Body of pancreas (tissue), 4 donors: ENCODE measurements around the gene FRMD5. TPM values are rescaled to one million over a fixed set of nuclear protein-coding genes. Genes with fewer than 3 reads are reported as not detected.
A peak's percentile ranks its signal among the peaks of the same experiment; 100 is the strongest.

ENCODE experiments used
- ATAC-seq: fragments of 150-250 bp; one replicate; pipeline ENCODE4 v1.9.1; 2016
- DNase-seq, 4 donors: peaks; one replicate each; pipeline ENCODE4 v3.0.0-alpha.2; 2019
- H3K27ac ChIP-seq, 4 donors: fragments of 200-600 bp; sonication (generic); 1 replicate in 3 of 4; 2 replicates in 1 of 4; pipeline versions ENCODE4 v1.5.1 to v1.6.1; 2016 to 2019; ENCODE audit warnings: mild to moderate bottlenecking in 1 of 4, mixed read lengths in 1 of 4, moderate library complexity in 1 of 4
- H3K27me3 ChIP-seq, 2 donors: fragments of 200-600 bp; sonication (generic); one replicate each; pipeline ENCODE4 v1.6.0; 2016; ENCODE audit warnings: mild to moderate bottlenecking in 1 of 2
- H3K36me3 ChIP-seq, 2 donors: fragments of 200-600 bp; sonication (generic); replicated peaks in 1 of 2; 2 replicates each; pipeline ENCODE4 v1.5.1; 2016; ENCODE audit warnings: low read depth in 2 of 2; ENCODE audit not compliant: insufficient read depth in 1 of 2
- H3K4me1 ChIP-seq: fragments of 200-600 bp; sonication (generic); one replicate; pipeline ENCODE4 v1.6.0; 2016
- H3K4me3 ChIP-seq, 2 donors: fragments of 200-600 bp; sonication (generic); 1 replicate in 1 of 2; 2 replicates in 1 of 2; pipeline ENCODE4 v1.5.1; 2016 to 2019
- H3K9me3 ChIP-seq, 3 donors: fragments of 200-600 bp; sonication (generic); 1 replicate in 2 of 3; 2 replicates in 1 of 3; pipeline ENCODE4 v1.5.1; 2016
- CTCF ChIP-seq, 7 experiments: fragments of 450-650 bp in 4 of 7; fragments of 200-600 bp in 3 of 7; sonication (generic) in 3 of 7; IDR thresholded peaks; one replicate each; pipeline ENCODE4 v1.5.1; 2016 to 2019; ENCODE audit warnings: antibody characterized with exemption in 7 of 7
- POLR2A ChIP-seq, 3 donors: fragments of 450-650 bp; IDR thresholded peaks; one replicate each; pipeline ENCODE4 v1.6.1; 2016; ENCODE audit warnings: antibody characterized with exemption in 3 of 3, mild to moderate bottlenecking in 2 of 3
- WGBS, 2 donors: methylation state at CpG; one replicate each; pipeline ENCODE4 v1.1.5; 2017; 5-methylcytosine and 5-hydroxymethylcytosine counted together
- intact Hi-C: fragments of 100-400 bp; cut with DNase I; formaldehyde crosslinking; loops from one replicate; pipeline ENCODE4 v1.15.1; 2023
- total RNA-seq, 2 donors: library from RNA; depleted of rRNA; stranded (reverse); fragments of >200 nt; gene quantifications; one replicate each; pipeline ENCODE4 v1.1.0, GENCODE V29; 2016

FRMD5 gene
- total RNA-seq, 2 donors from 2014 or later: 1.3 TPM; not detected in 1

- Histone ChIP-seq H3K4me3 (no peak overlapping the region), H3K27me3 (no peaks in the 10 kb centered on the region), H3K36me3 (no peaks in the 10 kb centered on the region), H3K9me3 (no peaks in the 10 kb centered on the region), H3K27ac (no peak overlapping the region), H3K4me1 (no peaks in the 10 kb centered on the region)
- TF ChIP-seq POLR2A (IDR thresholded peaks at IDR 0.05): no peak
- TF ChIP-seq CTCF (IDR thresholded peaks at IDR 0.05): no peak
- intact Hi-C loops: loop anchor here (10.0 kb wide), 1 partner anchor 186 kb away; no protein-coding TSS in a partner anchor
- no peak for ATAC-seq
- DNase-seq: no peak
- 93 to 94% methylated on average over 2 of the region's 2 CpGs for WGBS, 2 donors
These were observed 316.6 kb downstream of the FRMD5 start for GRCh38 chr15:43878446-43878845.

GRCh38 chr15:43877371-43877770 lies 317.7 kb downstream of the FRMD5 start:
- TF ChIP-seq POLR2A (IDR thresholded peaks at IDR 0.05): no peak
- TF ChIP-seq CTCF (IDR thresholded peaks at IDR 0.05): no peak
- WGBS, 2 donors: 72 to 88% methylated on average over 4 of the region's 4 CpGs
- H3K4me3 ChIP-seq: no peak overlapping the region

GRCh38 chr15:43876872-43877271 lies 318.2 kb downstream of the FRMD5 start:
- no peaks in the 10 kb centered on the region for H3K27me3 ChIP-seq
- H3K9me3 ChIP-seq: no peaks in the 10 kb centered on the region
- DNase-seq (no peak), ATAC-seq (no peak)
- intact Hi-C loops: loop anchor here (10.0 kb wide), 1 partner anchor 188 kb away; no protein-coding TSS in a partner anchor
- H3K4me3 ChIP-seq: no peak overlapping the region
- TF ChIP-seq CTCF (IDR thresholded peaks at IDR 0.05): no peak
- TF ChIP-seq POLR2A (IDR thresholded peaks at IDR 0.05): no peak
- H3K4me1 ChIP-seq: no peaks in the 10 kb centered on the region
- no peak overlapping the region for H3K27ac ChIP-seq
- H3K36me3 ChIP-seq: no peaks in the 10 kb centered on the region
- 86 to 100% methylated on average over 3 of the region's 3 CpGs for WGBS, 2 donors

More at GRCh38 chr15:43877371-43877770, 317.7 kb downstream of the FRMD5 start:
- Histone ChIP-seq H3K9me3 (no peaks in the 10 kb centered on the region), H3K36me3 (no peaks in the 10 kb centered on the region), H3K27ac (no peak overlapping the region), H3K27me3 (no peaks in the 10 kb centered on the region), H3K4me1 (no peaks in the 10 kb centered on the region)
- intact Hi-C loops: loop anchor here (10.0 kb wide), 1 partner anchor 187 kb away; no protein-coding TSS in a partner anchor
- ATAC-seq (no peak), DNase-seq (no peak)

GRCh38 chr15:43873651-43874050 lies 321.4 kb downstream of the FRMD5 start:
- Histone ChIP-seq H3K27ac (no peak overlapping the region), H3K4me3 (no peak overlapping the region), H3K4me1 (no peaks in the 10 kb centered on the region), H3K36me3 (no peaks in the 10 kb centered on the region), H3K27me3 (no peaks in the 10 kb centered on the region), H3K9me3 (no peaks in the 10 kb centered on the region)
- intact Hi-C loops: loop anchor here (10.0 kb wide), 1 partner anchor 191 kb away; no protein-coding TSS in a partner anchor
- ATAC-seq (no peak), DNase-seq (no peak)
- TF ChIP-seq POLR2A (IDR thresholded peaks at IDR 0.05) (no peak), CTCF (IDR thresholded peaks at IDR 0.05) (no peak)
- WGBS, 2 donors: 79 to 87% methylated on average over 10 of the region's 10 CpGs

- Histone ChIP-seq H3K4me3 (no peak overlapping the region), H3K27ac (no peak overlapping the region), H3K36me3 (no peaks in the 10 kb centered on the region), H3K27me3 (no peaks in the 10 kb centered on the region), H3K9me3 (no peaks in the 10 kb centered on the region), H3K4me1 (no peaks in the 10 kb centered on the region)
- DNase-seq: peak; percentile 47 to 72 (median 58)
- intact Hi-C loops: loop anchor here (10.0 kb wide), 1 partner anchor 192 kb away; no protein-coding TSS in a partner anchor
- TF ChIP-seq CTCF (IDR thresholded peaks at IDR 0.05): peak; percentile 7 to 64 (median 44)
- no peak for TF ChIP-seq POLR2A (IDR thresholded peaks at IDR 0.05)
- peak; percentile 45 for ATAC-seq
- WGBS, 2 donors: 53 to 56% methylated on average over 5 to 6 of the region's 6 CpGs
These were observed 322.6 kb downstream of the FRMD5 start for GRCh38 chr15:43872416-43873020.
